ENCODE measurements around the gene RBM38.

The RBM38 gene

DNA sequence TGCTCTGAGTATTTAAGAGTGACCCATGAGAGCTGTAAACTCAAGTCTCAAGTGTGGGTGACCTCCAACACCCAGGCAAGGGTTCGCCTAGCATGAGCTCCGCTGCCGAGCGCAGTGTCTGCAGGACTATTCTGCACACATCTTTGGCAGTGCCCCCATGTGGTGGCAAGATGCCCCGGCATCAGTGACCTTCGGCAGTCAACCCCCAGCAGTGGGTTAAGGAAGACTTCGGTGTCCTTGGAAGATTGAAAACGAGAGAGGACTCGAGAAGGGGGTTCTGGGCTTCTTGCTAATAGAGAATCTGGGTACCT lies 43.1 kb downstream of the RBM38 start:
- no peak overlapping the region for H3K14ac ChIP-seq (ENCODE audit: low read length)
- H3K4me3 ChIP-seq (ENCODE audit: low read length in 2 of 2): no peak overlapping the region
- no peak overlapping the region for H2BK120ac ChIP-seq (ENCODE audit: low read depth, low read length)
- no peaks in the 10 kb centered on the region for H3K79me1 ChIP-seq (ENCODE audit: low read depth, low read length)
- no peaks in the 10 kb centered on the region for H3K36me3 ChIP-seq (replicated peaks in 1 of 2; ENCODE audit: control insufficient read depth in 2 of 2, insufficient read depth in 2 of 2, low read length in 2 of 2)
- H4K91ac ChIP-seq (ENCODE audit: low read depth, low read length, poor library complexity): no peak overlapping the region
- no CpG with 5 or more reads among the region's 9 CpGs for WGBS, 2 donors (ENCODE audit: extremely low coverage in 2 of 2, insufficient read length in 2 of 2, insufficient replicate concordance in 1 of 2)
- no peak overlapping the region for H2BK15ac ChIP-seq (ENCODE audit: low read length)
- H3K4me2 ChIP-seq (ENCODE audit: insufficient read depth, low read length, poor library complexity, severe bottlenecking): no peak overlapping the region
- H3K4me1 ChIP-seq (ENCODE audit: control insufficient read depth in 2 of 2, insufficient read depth in 1 of 2, low read depth in 1 of 2, low read length in 2 of 2): peaks cover 12 to 14% of the 10 kb centered on the region in 2 donors
- no peak overlapping the region for H3K23ac ChIP-seq (ENCODE audit: low read depth, low read length, poor library complexity)
- no peak overlapping the region for H3K9ac ChIP-seq (ENCODE audit: low read depth, low read length, poor library complexity)
- H2BK5ac ChIP-seq (ENCODE audit: low read length): no peak overlapping the region
- no peak overlapping the region for H3K4ac ChIP-seq (ENCODE audit: low read length)
- no peak for DNase-seq (ENCODE audit: low spot score)
- H2AFZ ChIP-seq (ENCODE audit: low read length): no peak overlapping the region
- peaks cover 0 to 32% (median 0%) of the 10 kb centered on the region in 3 experiments for H3K27me3 ChIP-seq (ENCODE audit: control insufficient read depth in 3 of 3, insufficient read depth in 3 of 3, low read depth in 1 of 3, low read length in 3 of 3)
- peak overlapping the region; percentile 73 for H2AK5ac ChIP-seq (ENCODE audit: low read depth, low read length)
- no peak overlapping the region for H3K27ac ChIP-seq (replicated peaks; ENCODE audit: low read length)
- H3K18ac ChIP-seq (ENCODE audit: low read length): no peak overlapping the region
- peaks cover 0 to 2% of the 10 kb centered on the region in 2 donors for H3K9me3 ChIP-seq (replicated peaks in 1 of 2; ENCODE audit: control insufficient read depth in 2 of 2, insufficient read depth in 1 of 2, low read depth in 1 of 2, low read length in 2 of 2)
- H4K8ac ChIP-seq (ENCODE audit: low read depth, low read length): no peak overlapping the region
- no peak overlapping the region for H2BK12ac ChIP-seq (ENCODE audit: low read length)

DNA sequence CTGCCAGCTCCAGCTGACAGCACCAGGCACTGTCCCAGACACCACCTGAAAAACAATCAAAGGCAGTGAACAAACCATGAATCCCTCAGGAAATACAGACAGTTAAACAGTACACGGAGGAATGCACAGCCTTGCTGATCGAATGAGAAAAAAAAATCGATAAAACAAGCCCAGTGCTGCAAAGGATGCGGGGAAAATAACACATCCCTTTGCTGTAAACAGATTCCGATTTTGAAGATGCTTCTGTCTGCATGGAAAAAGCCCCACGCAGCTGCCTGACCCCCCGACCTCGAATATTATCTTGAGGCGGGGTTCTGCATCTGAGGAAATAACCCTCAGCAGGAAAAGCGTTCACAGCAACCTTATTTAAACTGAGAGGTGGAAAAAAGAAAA lies 43.9 kb downstream of the RBM38 start:
- Histone ChIP-seq H3K4me2 (ENCODE audit: insufficient read depth, low read length, poor library complexity, severe bottlenecking) (no peak overlapping the region), H3K9ac (ENCODE audit: low read depth, low read length, poor library complexity) (no peak overlapping the region), H3K9me3 (replicated peaks in 1 of 2; ENCODE audit: control insufficient read depth in 2 of 2, insufficient read depth in 1 of 2, low read depth in 1 of 2, low read length in 2 of 2) (peaks cover 0 to 2% of the 10 kb centered on the region in 2 donors), H3K4me3 (ENCODE audit: low read length in 2 of 2) (no peak overlapping the region), H3K23ac (ENCODE audit: low read depth, low read length, poor library complexity) (no peak overlapping the region), H2BK12ac (ENCODE audit: low read length) (peak overlapping the region; percentile 16), H3K27me3 (ENCODE audit: control insufficient read depth in 3 of 3, insufficient read depth in 3 of 3, low read depth in 1 of 3, low read length in 3 of 3) (peaks cover 0 to 30% (median 0%) of the 10 kb centered on the region in 3 experiments), H3K4ac (ENCODE audit: low read length) (peak overlapping the region; percentile 37), H2BK120ac (ENCODE audit: low read depth, low read length) (no peak overlapping the region), H3K27ac (replicated peaks; ENCODE audit: low read length) (no peak overlapping the region), H2BK15ac (ENCODE audit: low read length) (peak overlapping the region; percentile 18), H3K79me1 (ENCODE audit: low read depth, low read length) (no peaks in the 10 kb centered on the region), H2AK5ac (ENCODE audit: low read depth, low read length) (peak overlapping the region; percentile 40), H4K8ac (ENCODE audit: low read depth, low read length) (no peak overlapping the region), H3K36me3 (replicated peaks in 1 of 2; ENCODE audit: control insufficient read depth in 2 of 2, insufficient read depth in 2 of 2, low read length in 2 of 2) (no peaks in the 10 kb centered on the region), H3K18ac (ENCODE audit: low read length) (no peak overlapping the region), H3K4me1 (ENCODE audit: control insufficient read depth in 2 of 2, insufficient read depth in 1 of 2, low read depth in 1 of 2, low read length in 2 of 2) (peaks cover 17% of the 10 kb centered on the region in 2 donors), H2AFZ (ENCODE audit: low read length) (no peak overlapping the region), H3K14ac (ENCODE audit: low read length) (no peak overlapping the region), H2BK5ac (ENCODE audit: low read length) (peak overlapping the region; percentile 59), H4K91ac (ENCODE audit: low read depth, low read length, poor library complexity) (no peak overlapping the region)
- no CpG with 5 or more reads among the region's 10 CpGs for WGBS, 2 donors (ENCODE audit: extremely low coverage in 2 of 2, insufficient read length in 2 of 2, insufficient replicate concordance in 1 of 2)
- DNase-seq (ENCODE audit: low spot score): no peak

DNA sequence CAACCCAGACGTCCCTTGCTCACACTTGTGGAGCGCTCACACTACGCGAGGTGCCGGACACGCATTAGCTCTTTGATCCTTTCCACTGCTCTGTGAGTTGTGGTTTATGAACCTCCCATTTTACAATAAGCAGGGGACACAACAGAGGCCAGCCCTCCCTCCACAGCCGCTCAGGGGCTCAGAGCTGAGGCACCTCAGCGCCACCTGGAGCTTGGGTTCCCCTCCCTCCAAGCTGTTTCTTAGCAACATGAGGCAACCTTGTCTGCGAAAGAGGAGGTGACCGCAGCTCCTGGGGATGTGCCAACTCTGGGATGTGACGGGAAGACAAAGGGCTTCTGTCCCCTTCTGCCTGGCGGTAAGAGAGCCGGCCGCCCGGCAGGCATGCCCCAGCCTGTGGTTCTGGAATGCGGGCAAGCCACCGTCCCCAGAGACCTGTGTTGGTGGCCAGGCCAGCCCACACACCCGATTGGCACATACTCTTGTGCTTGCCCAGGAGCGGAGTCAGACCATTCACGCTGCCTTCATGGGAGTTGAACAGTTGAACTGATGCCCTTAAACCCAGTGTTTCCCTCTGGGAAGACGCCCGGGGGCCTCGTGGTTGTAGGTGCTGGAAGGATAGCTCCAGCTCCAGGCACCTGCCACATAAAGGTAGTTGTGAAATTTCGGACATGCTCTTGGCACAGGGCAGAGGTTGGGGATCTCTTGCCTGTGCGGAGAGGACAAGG lies 44.5 kb downstream of the RBM38 start:
- H2BK12ac ChIP-seq (ENCODE audit: low read length): peak overlapping the region; percentile 16
- H3K4me1 ChIP-seq (ENCODE audit: control insufficient read depth in 2 of 2, insufficient read depth in 1 of 2, low read depth in 1 of 2, low read length in 2 of 2): peaks cover 17% of the 10 kb centered on the region in 2 donors
- peak overlapping the region; percentile 18 for H2BK15ac ChIP-seq (ENCODE audit: low read length)
- H3K23ac ChIP-seq (ENCODE audit: low read depth, low read length, poor library complexity): peak overlapping the region; percentile 49
- no CpG with 5 or more reads among the region's 25 CpGs for WGBS, 2 donors (ENCODE audit: extremely low coverage in 2 of 2, insufficient read length in 2 of 2, insufficient replicate concordance in 1 of 2)
- H3K4ac ChIP-seq (ENCODE audit: low read length): no peak overlapping the region
- no peak overlapping the region for H3K27ac ChIP-seq (replicated peaks; ENCODE audit: low read length)
- peak overlapping the region; percentile 23 for H2AFZ ChIP-seq (ENCODE audit: low read length)
- H4K91ac ChIP-seq (ENCODE audit: low read depth, low read length, poor library complexity): no peak overlapping the region
- no peaks in the 10 kb centered on the region for H3K36me3 ChIP-seq (replicated peaks in 1 of 2; ENCODE audit: control insufficient read depth in 2 of 2, insufficient read depth in 2 of 2, low read length in 2 of 2)
- peaks cover 0 to 30% (median 0%) of the 10 kb centered on the region in 3 experiments for H3K27me3 ChIP-seq (ENCODE audit: control insufficient read depth in 3 of 3, insufficient read depth in 3 of 3, low read depth in 1 of 3, low read length in 3 of 3)
- peak overlapping the region; percentile 59 for H2BK5ac ChIP-seq (ENCODE audit: low read length)
- H3K9ac ChIP-seq (ENCODE audit: low read depth, low read length, poor library complexity): peak overlapping the region; percentile 68
- peak overlapping the region in 1 of 2 donors; percentile 23 for H3K4me3 ChIP-seq (ENCODE audit: low read length in 2 of 2)
- no peak overlapping the region for H3K14ac ChIP-seq (ENCODE audit: low read length)
- peak overlapping the region; percentile 70 for H3K18ac ChIP-seq (ENCODE audit: low read length)
- H4K8ac ChIP-seq (ENCODE audit: low read depth, low read length): no peak overlapping the region
- H3K79me1 ChIP-seq (ENCODE audit: low read depth, low read length): no peaks in the 10 kb centered on the region
- peak overlapping the region; percentile 41 for H2AK5ac ChIP-seq (ENCODE audit: low read depth, low read length)
- no peak overlapping the region for H2BK120ac ChIP-seq (ENCODE audit: low read depth, low read length)
- peaks cover 0 to 2% of the 10 kb centered on the region in 2 donors for H3K9me3 ChIP-seq (replicated peaks in 1 of 2; ENCODE audit: control insufficient read depth in 2 of 2, insufficient read depth in 1 of 2, low read depth in 1 of 2, low read length in 2 of 2)
- no peak for DNase-seq (ENCODE audit: low spot score)
- H3K4me2 ChIP-seq (ENCODE audit: insufficient read depth, low read length, poor library complexity, severe bottlenecking): no peak overlapping the region

DNA sequence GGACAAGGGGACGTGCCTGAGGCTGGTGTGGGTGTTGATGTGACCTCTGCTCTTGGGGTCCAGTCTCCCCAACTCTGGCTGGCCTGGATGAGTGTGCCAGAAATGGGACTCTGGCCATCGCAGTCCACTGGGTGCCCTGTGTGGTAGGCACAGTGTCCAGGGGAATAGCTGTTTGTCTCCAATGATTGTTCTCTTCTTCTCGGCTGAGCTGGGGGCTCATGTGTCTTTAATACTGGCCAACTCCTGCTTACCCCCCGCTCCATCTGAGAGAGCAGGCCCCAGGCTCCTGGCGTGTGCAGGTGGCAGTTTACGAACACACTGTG lies 45.0 kb downstream of the RBM38 start:
- no peak overlapping the region for H3K4me2 ChIP-seq (ENCODE audit: insufficient read depth, low read length, poor library complexity, severe bottlenecking)
- no peaks in the 10 kb centered on the region for H3K79me1 ChIP-seq (ENCODE audit: low read depth, low read length)
- no peaks in the 10 kb centered on the region for H3K36me3 ChIP-seq (replicated peaks in 1 of 2; ENCODE audit: control insufficient read depth in 2 of 2, insufficient read depth in 2 of 2, low read length in 2 of 2)
- H3K27ac ChIP-seq (replicated peaks; ENCODE audit: low read length): no peak overlapping the region
- no CpG with 5 or more reads among the region's 6 CpGs for WGBS, 2 donors (ENCODE audit: extremely low coverage in 2 of 2, insufficient read length in 2 of 2, insufficient replicate concordance in 1 of 2)
- H2AFZ ChIP-seq (ENCODE audit: low read length): no peak overlapping the region
- no peak overlapping the region for H3K14ac ChIP-seq (ENCODE audit: low read length)
- H2BK120ac ChIP-seq (ENCODE audit: low read depth, low read length): no peak overlapping the region
- no peak overlapping the region for H4K8ac ChIP-seq (ENCODE audit: low read depth, low read length)
- peaks cover 19 to 21% of the 10 kb centered on the region in 2 donors for H3K4me1 ChIP-seq (ENCODE audit: control insufficient read depth in 2 of 2, insufficient read depth in 1 of 2, low read depth in 1 of 2, low read length in 2 of 2)
- H3K27me3 ChIP-seq (ENCODE audit: control insufficient read depth in 3 of 3, insufficient read depth in 3 of 3, low read depth in 1 of 3, low read length in 3 of 3): peaks cover 0 to 30% (median 0%) of the 10 kb centered on the region in 3 experiments
- no peak overlapping the region for H2BK5ac ChIP-seq (ENCODE audit: low read length)
- no peak for DNase-seq (ENCODE audit: low spot score)
- H3K4me3 ChIP-seq (ENCODE audit: low read length in 2 of 2): no peak overlapping the region
- no peak overlapping the region for H3K9ac ChIP-seq (ENCODE audit: low read depth, low read length, poor library complexity)
- peak overlapping the region; percentile 70 for H3K18ac ChIP-seq (ENCODE audit: low read length)
- H3K4ac ChIP-seq (ENCODE audit: low read length): no peak overlapping the region
- H4K91ac ChIP-seq (ENCODE audit: low read depth, low read length, poor library complexity): no peak overlapping the region
- H3K23ac ChIP-seq (ENCODE audit: low read depth, low read length, poor library complexity): no peak overlapping the region
- H3K9me3 ChIP-seq (replicated peaks in 1 of 2; ENCODE audit: control insufficient read depth in 2 of 2, insufficient read depth in 1 of 2, low read depth in 1 of 2, low read length in 2 of 2): peaks cover 0 to 2% of the 10 kb centered on the region in 2 donors
- H2AK5ac ChIP-seq (ENCODE audit: low read depth, low read length): peak overlapping the region; percentile 41
- peak overlapping the region; percentile 4 for H2BK12ac ChIP-seq (ENCODE audit: low read length)
- peak overlapping the region; percentile 18 for H2BK15ac ChIP-seq (ENCODE audit: low read length)

Data from neuronal stem cell (in vitro differentiated cells).